Measurements from ENCODE around the gene HPDL.
"Not testable (repeated sequence)": the region's sequence is repeated elsewhere in the genome, so short reads cannot be mapped to it uniquely, and the experiment has no call there.

The HPDL gene

GRCh38 chr1:45326627-45327623 is at the start of gene HPDL:
TSS of gene HPDL (plus strand) at chr1:45326895. CDS start at chr1:45327149, 254 bp downstream.
- TF ChIP-seq CTCF (conservative IDR thresholded peaks at IDR 0.05), result no peak
- H3K27ac ChIP-seq, result no peak within 1 kb of the TSS

- H3K27ac ChIP-seq, result no peak overlapping the region
- no peak for TF ChIP-seq CTCF (conservative IDR thresholded peaks at IDR 0.05)
Measured at GRCh38 chr1:45282351-45282750, 44.3 kb upstream of the HPDL start.

- not testable (repeated sequence) for H3K27ac ChIP-seq
Measured at GRCh38 chr1:45284858-45285257, 41.8 kb upstream of the HPDL start.

- not testable (repeated sequence) for H3K27ac ChIP-seq
Measured at GRCh38 chr1:45286521-45286920, 40.2 kb upstream of the HPDL start.

- not testable (repeated sequence) for H3K27ac ChIP-seq
Measured at GRCh38 chr1:45291002-45291401, 35.7 kb upstream of the HPDL start.

GRCh38 chr1:45291716-45292115 is 35.0 kb upstream of the HPDL start:
- no peak overlapping the region for H3K27ac ChIP-seq
- no peak for TF ChIP-seq CTCF (conservative IDR thresholded peaks at IDR 0.05)

- no peak for TF ChIP-seq CTCF (conservative IDR thresholded peaks at IDR 0.05)
- H3K27ac ChIP-seq, result no peak overlapping the region
Measured at GRCh38 chr1:45297666-45298356, 28.9 kb upstream of the HPDL start.

GRCh38 chr1:45299296-45299695 is 27.4 kb upstream of the HPDL start:
- no peak for TF ChIP-seq CTCF (conservative IDR thresholded peaks at IDR 0.05)
- H3K27ac ChIP-seq, result peak overlapping the region; percentile 6; the same call in 1 of the 2 replicates

All from VCaP (cell line).